A673 (cell line): ENCODE data around the gene ZMIZ2.

Experiments
- EZH2 ChIP-seq: fragments of 200-600 bp; sonication (generic); IDR thresholded peaks from 2 replicates; pipeline ENCODE4 v1.6.1; 2017; ENCODE audit warnings: borderline replicate concordance, low read depth, mild to moderate bottlenecking, mixed read lengths, antibody characterized with exemption, low read length; ENCODE audit not compliant: poor library complexity, severe bottlenecking
- TF ChIP-seq, protein P1 (sequence below): fragments of 300-800, 200-600 bp; sonication (generic); conservative IDR thresholded peaks from 2 replicates; pipeline ENCODE4 v1.5.1; 2017; ENCODE audit warnings: low read depth, mild to moderate bottlenecking, antibody characterized with exemption, low read length, moderate library complexity, mixed read lengths

DNA sequence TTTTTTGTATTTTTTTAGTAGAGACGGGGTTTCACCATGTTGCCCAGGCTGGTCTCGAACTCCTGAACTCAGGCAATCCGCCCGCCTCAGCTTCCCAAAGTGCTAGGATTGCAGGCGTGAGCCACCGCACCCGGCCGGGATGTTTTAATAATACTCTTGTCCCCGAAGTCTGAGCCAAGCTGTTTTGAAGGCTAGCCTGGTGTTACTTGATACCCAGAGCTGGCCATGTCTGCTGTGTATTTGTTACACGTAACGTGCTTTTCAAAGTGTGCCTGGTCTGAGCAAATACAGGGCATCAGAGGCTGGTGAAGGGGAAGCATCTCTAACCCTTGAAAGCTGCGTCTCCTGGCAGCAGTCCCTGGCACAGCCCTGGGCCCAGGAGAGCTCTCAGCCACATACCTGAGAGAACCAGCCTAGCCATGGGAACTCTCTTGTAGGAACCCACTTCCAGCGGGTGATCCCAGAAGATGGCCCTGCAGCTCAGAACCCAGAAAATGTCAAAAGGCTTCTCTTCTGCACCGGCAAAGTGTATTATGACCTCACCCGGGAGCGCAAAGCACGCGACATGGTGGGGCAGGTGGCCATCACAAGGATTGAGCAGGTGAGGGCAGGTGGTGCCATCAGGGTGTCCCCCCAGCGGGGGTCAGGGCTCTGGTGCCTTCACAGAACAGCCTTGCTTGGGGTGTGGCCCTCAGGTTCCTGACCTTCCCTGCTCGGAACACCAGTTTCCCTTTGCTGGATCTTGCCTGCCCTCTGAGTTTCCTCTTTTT is 41.7 kb upstream of the ZMIZ2 start:
- TF ChIP-seq, protein P1, sequence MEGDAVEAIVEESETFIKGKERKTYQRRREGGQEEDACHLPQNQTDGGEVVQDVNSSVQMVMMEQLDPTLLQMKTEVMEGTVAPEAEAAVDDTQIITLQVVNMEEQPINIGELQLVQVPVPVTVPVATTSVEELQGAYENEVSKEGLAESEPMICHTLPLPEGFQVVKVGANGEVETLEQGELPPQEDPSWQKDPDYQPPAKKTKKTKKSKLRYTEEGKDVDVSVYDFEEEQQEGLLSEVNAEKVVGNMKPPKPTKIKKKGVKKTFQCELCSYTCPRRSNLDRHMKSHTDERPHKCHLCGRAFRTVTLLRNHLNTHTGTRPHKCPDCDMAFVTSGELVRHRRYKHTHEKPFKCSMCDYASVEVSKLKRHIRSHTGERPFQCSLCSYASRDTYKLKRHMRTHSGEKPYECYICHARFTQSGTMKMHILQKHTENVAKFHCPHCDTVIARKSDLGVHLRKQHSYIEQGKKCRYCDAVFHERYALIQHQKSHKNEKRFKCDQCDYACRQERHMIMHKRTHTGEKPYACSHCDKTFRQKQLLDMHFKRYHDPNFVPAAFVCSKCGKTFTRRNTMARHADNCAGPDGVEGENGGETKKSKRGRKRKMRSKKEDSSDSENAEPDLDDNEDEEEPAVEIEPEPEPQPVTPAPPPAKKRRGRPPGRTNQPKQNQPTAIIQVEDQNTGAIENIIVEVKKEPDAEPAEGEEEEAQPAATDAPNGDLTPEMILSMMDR: no peak
- no peak for TF ChIP-seq EZH2
